ENCODE data around the gene RPL18A.

The RPL18A gene

GRCh38 chr19:17859533-17860330 is at the start of gene RPL18A:
RPL18A (plus strand) TSS chr19:17859910; CDS start chr19:17859957, 47 bp downstream.
- FAIRE-seq = peak; percentile 86

- FAIRE-seq = no peak
These were observed 48.6 kb upstream of the RPL18A start for GRCh38 chr19:17811103-17811502.

- no peak for FAIRE-seq
These were observed 48.0 kb upstream of the RPL18A start for GRCh38 chr19:17811681-17812080.

GRCh38 chr19:17812099-17812498 is 47.6 kb upstream of the RPL18A start:
- FAIRE-seq = no peak

GRCh38 chr19:17817668-17818363 is 41.9 kb upstream of the RPL18A start:
- FAIRE-seq = no peak

- no peak for FAIRE-seq
These were observed 38.5 kb upstream of the RPL18A start, which contains the start of gene INSL3 for GRCh38 chr19:17821190-17821589. INSL3 (minus strand) TSS chr19:17821519; CDS start chr19:17821506, 13 bp downstream.

- FAIRE-seq = no peak
These were observed 35.4 kb upstream of the RPL18A start for GRCh38 chr19:17824339-17824738.

GRCh38 chr19:17826508-17827056 is 33.1 kb upstream of the RPL18A start:
- FAIRE-seq = no peak

- FAIRE-seq = no peak
These were observed 29.7 kb upstream of the RPL18A start for GRCh38 chr19:17829855-17830566.

GRCh38 chr19:17830567-17831418 is 28.9 kb upstream of the RPL18A start:
- no peak for FAIRE-seq

GRCh38 chr19:17831419-17831888 is 28.3 kb upstream of the RPL18A start:
- no peak for FAIRE-seq

GRCh38 chr19:17832443-17833208 is 27.1 kb upstream of the RPL18A start:
- no peak for FAIRE-seq

GRCh38 chr19:17834350-17835181 is 25.1 kb upstream of the RPL18A start:
- no peak for FAIRE-seq

- no peak for FAIRE-seq
These were observed 24.3 kb upstream of the RPL18A start for GRCh38 chr19:17835182-17836006.

- FAIRE-seq = no peak
These were observed 23.2 kb upstream of the RPL18A start for GRCh38 chr19:17836530-17836929.

- FAIRE-seq = no peak
These were observed 21.7 kb upstream of the RPL18A start for GRCh38 chr19:17837972-17838371.

GRCh38 chr19:17840019-17840418 is 19.7 kb upstream of the RPL18A start:
- FAIRE-seq = no peak

- no peak for FAIRE-seq
These were observed 18.3 kb upstream of the RPL18A start for GRCh38 chr19:17841371-17841809.

Measured in islet of Langerhans (tissue), 1 donor.